ENCODE measurements around the gene ENTHD1.

Gene ENTHD1

DNA sequence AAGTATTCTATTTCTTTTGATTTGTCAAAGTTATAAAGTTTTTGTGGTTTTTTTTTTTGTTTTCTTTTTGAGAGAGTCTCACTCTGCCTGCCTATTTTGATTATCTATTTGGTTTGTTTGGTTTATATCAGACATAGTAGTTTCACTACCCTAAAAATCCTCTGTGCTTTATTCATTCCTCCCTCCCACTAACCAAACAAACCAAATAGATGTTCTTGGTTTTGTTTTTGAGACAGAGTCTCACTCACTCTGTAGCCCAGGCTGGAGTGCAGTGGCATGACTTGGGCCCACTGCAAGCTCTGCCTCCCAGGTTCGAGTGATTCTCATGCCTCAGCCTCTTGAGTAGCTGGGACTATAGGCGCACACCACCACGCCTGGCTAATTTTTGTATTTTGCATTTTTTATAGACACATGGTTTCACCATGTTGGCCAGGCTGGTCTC is 67.9 kb downstream of the ENTHD1 start:
- Histone ChIP-seq H4K20me1 (ENCODE audit: low read depth, low read length) (0 out of 2 replicates have a peak, but pooled peaks cover 6% of the 10 kb centered on the region), H3K4me2 (ENCODE audit: low read depth, low read length, poor library complexity, severe bottlenecking) (no peak overlapping the region), H3K9me3 (ENCODE audit: insufficient read depth, low read length) (no peaks in the 10 kb centered on the region), H3K27me3 (ENCODE audit: low read length) (0 out of 2 replicates have a peak, but pooled peaks cover 2% of the 10 kb centered on the region), H2AFZ (ENCODE audit: low read depth, low read length, severe bottlenecking) (no peak overlapping the region), H3K27ac (ENCODE audit: low read depth, low read length) (no peak overlapping the region), H3K9ac (ENCODE audit: low read length) (no peak overlapping the region), H3K79me2 (ENCODE audit: insufficient read depth, low read length) (no peaks in the 10 kb centered on the region), H3K9me2 (replicated peaks; ENCODE audit: insufficient read depth, low read length) (no peaks in the 10 kb centered on the region), H3F3A (ENCODE audit: insufficient read depth) (no peaks in the 10 kb centered on the region), H3K36me3 (ENCODE audit: low read length) (no peaks in the 10 kb centered on the region), H3K4me3 (ENCODE audit: insufficient read depth, low read length, poor library complexity, severe bottlenecking) (no peak overlapping the region)
- TF ChIP-seq, protein P1, sequence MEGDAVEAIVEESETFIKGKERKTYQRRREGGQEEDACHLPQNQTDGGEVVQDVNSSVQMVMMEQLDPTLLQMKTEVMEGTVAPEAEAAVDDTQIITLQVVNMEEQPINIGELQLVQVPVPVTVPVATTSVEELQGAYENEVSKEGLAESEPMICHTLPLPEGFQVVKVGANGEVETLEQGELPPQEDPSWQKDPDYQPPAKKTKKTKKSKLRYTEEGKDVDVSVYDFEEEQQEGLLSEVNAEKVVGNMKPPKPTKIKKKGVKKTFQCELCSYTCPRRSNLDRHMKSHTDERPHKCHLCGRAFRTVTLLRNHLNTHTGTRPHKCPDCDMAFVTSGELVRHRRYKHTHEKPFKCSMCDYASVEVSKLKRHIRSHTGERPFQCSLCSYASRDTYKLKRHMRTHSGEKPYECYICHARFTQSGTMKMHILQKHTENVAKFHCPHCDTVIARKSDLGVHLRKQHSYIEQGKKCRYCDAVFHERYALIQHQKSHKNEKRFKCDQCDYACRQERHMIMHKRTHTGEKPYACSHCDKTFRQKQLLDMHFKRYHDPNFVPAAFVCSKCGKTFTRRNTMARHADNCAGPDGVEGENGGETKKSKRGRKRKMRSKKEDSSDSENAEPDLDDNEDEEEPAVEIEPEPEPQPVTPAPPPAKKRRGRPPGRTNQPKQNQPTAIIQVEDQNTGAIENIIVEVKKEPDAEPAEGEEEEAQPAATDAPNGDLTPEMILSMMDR (IDR thresholded peaks at IDR 0.05; ENCODE audit: insufficient read depth, low read length, poor library complexity, severe bottlenecking) = no peak
- TF ChIP-seq EZH2phosphoT487 (conservative IDR thresholded peaks at IDR 0.05; ENCODE audit: low read length) = no peak

DNA sequence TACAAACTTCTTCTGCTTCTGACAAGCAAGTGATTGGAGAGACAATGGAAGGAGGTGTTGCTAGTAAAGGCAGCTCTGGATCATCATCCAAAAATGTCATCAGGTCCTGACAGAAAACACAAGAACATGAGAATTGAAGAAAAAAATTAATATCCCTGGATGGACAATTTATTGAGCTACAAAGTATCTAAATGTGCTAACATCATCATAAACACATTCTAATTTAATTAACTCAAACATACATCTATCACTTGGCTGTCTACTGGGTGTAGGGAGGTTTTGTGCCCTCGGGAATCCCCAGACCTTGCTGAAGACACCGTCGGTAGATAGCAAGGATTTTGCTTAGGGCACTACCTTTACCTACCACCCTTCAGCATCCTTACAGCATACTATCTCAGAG is 72.6 kb downstream of the ENTHD1 start:
- Histone ChIP-seq H3F3A (ENCODE audit: insufficient read depth) (no peaks in the 10 kb centered on the region), H2AFZ (ENCODE audit: low read depth, low read length, severe bottlenecking) (no peak overlapping the region), H3K4me3 (ENCODE audit: insufficient read depth, low read length, poor library complexity, severe bottlenecking) (no peak overlapping the region), H3K27me3 (ENCODE audit: low read length) (no peaks in the 10 kb centered on the region), H4K20me1 (ENCODE audit: low read depth, low read length) (no peaks in the 10 kb centered on the region), H3K9me2 (replicated peaks; ENCODE audit: insufficient read depth, low read length) (no peaks in the 10 kb centered on the region), H3K27ac (ENCODE audit: low read depth, low read length) (no peak overlapping the region), H3K79me2 (ENCODE audit: insufficient read depth, low read length) (no peaks in the 10 kb centered on the region), H3K4me2 (ENCODE audit: low read depth, low read length, poor library complexity, severe bottlenecking) (no peak overlapping the region), H3K36me3 (ENCODE audit: low read length) (no peaks in the 10 kb centered on the region), H3K9ac (ENCODE audit: low read length) (no peak overlapping the region), H3K9me3 (ENCODE audit: insufficient read depth, low read length) (no peaks in the 10 kb centered on the region)
- TF ChIP-seq, protein P1 (IDR thresholded peaks at IDR 0.05; ENCODE audit: insufficient read depth, low read length, poor library complexity, severe bottlenecking) = no peak
- no peak for TF ChIP-seq EZH2phosphoT487 (conservative IDR thresholded peaks at IDR 0.05; ENCODE audit: low read length)

DNA sequence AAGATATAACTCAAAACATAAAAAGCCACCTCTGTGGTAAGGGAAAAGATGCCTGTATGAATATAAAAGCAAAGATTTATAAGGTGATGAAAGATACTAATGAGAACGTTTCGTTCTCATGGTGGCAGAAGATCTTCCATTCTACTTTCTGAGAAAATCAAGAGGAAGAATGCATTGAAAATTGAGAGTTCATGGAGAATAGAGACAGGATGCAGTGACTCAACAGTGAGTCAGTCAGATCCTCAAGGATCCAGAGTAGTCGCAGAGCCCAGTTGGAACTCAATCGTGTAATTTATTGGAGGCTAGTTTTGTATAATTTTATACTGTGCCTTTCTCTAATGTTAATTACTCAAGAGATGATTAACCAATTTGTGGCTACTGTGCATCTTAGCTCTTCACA is 73.3 kb downstream of the ENTHD1 start:
- no peaks in the 10 kb centered on the region for H4K20me1 ChIP-seq (ENCODE audit: low read depth, low read length)
- H3K9ac ChIP-seq (ENCODE audit: low read length) = no peak overlapping the region
- no peak overlapping the region for H2AFZ ChIP-seq (ENCODE audit: low read depth, low read length, severe bottlenecking)
- no peak overlapping the region for H3K27ac ChIP-seq (ENCODE audit: low read depth, low read length)
- no peaks in the 10 kb centered on the region for H3K9me2 ChIP-seq (replicated peaks; ENCODE audit: insufficient read depth, low read length)
- H3K4me2 ChIP-seq (ENCODE audit: low read depth, low read length, poor library complexity, severe bottlenecking) = no peak overlapping the region
- H3K36me3 ChIP-seq (ENCODE audit: low read length) = no peaks in the 10 kb centered on the region
- no peaks in the 10 kb centered on the region for H3K79me2 ChIP-seq (ENCODE audit: insufficient read depth, low read length)
- no peak for TF ChIP-seq EZH2phosphoT487 (conservative IDR thresholded peaks at IDR 0.05; ENCODE audit: low read length)
- H3K27me3 ChIP-seq (ENCODE audit: low read length) = no peaks in the 10 kb centered on the region
- H3K4me3 ChIP-seq (ENCODE audit: insufficient read depth, low read length, poor library complexity, severe bottlenecking) = no peak overlapping the region
- no peaks in the 10 kb centered on the region for H3F3A ChIP-seq (ENCODE audit: insufficient read depth)
- H3K9me3 ChIP-seq (ENCODE audit: insufficient read depth, low read length) = no peaks in the 10 kb centered on the region

DNA sequence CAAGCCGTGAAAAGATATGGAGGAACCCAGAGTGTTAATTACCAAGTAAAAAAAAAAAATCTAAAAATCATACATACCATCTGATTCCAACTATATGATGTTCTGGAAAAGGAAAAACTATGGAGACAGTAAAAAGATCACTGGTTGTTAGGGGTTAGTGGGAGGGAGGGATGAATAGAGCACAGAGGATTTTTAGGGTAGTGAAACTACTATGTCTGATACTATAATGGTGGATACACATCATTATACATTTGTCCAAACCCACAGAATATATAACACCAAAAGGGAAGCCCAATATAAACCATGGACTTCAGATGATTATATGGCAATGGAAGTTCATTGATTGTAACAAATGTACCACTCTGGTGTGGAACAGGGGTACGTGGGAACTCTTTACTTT is 74.1 kb downstream of the ENTHD1 start:
- Histone ChIP-seq H3K9me2 (replicated peaks; ENCODE audit: insufficient read depth, low read length) (no peaks in the 10 kb centered on the region), H3K79me2 (ENCODE audit: insufficient read depth, low read length) (no peaks in the 10 kb centered on the region), H3K4me3 (ENCODE audit: insufficient read depth, low read length, poor library complexity, severe bottlenecking) (no peak overlapping the region), H3K27me3 (ENCODE audit: low read length) (no peaks in the 10 kb centered on the region), H4K20me1 (ENCODE audit: low read depth, low read length) (no peaks in the 10 kb centered on the region), H3K36me3 (ENCODE audit: low read length) (no peaks in the 10 kb centered on the region), H3F3A (ENCODE audit: insufficient read depth) (no peaks in the 10 kb centered on the region), H3K9me3 (ENCODE audit: insufficient read depth, low read length) (no peaks in the 10 kb centered on the region), H3K4me2 (ENCODE audit: low read depth, low read length, poor library complexity, severe bottlenecking) (no peak overlapping the region), H2AFZ (ENCODE audit: low read depth, low read length, severe bottlenecking) (no peak overlapping the region), H3K27ac (ENCODE audit: low read depth, low read length) (no peak overlapping the region), H3K9ac (ENCODE audit: low read length) (no peak overlapping the region)
- no peak for TF ChIP-seq EZH2phosphoT487 (conservative IDR thresholded peaks at IDR 0.05; ENCODE audit: low read length)
- TF ChIP-seq, protein P1 (IDR thresholded peaks at IDR 0.05; ENCODE audit: insufficient read depth, low read length, poor library complexity, severe bottlenecking) = no peak

All from SU-DHL-6 (cell line).